RPMI7951 (cell line): ENCODE data around the gene RFX2. TPM values are rescaled to one million over a fixed set of nuclear protein-coding genes. Genes with fewer than 3 reads are reported as not detected.
"Not testable (repeated sequence)": the region's sequence is repeated elsewhere in the genome, so short reads cannot be mapped to it uniquely, and the experiment has no call there.

Experiments used
- DNase-seq: peaks from one replicate; pipeline ENCODE4 v3.0.0-alpha.2; 2012; ENCODE audit warnings: low read depth
- total RNA-seq: library from RNA; depleted of rRNA; stranded (reverse); fragments of >200 nt; shearing (Covaris generic); gene quantifications from 2 replicates; pipeline ENCODE4 v1.2.3, GENCODE V29; 2014

Gene RFX2
- total RNA-seq, 1 experiment from 2014 or later, result 7.3 TPM

GRCh38 chr19:6012426-6013170, 97.7 kb downstream of the RFX2 start:
- DNase-seq, result no peak

- peak; percentile 35 for DNase-seq
Measured at GRCh38 chr19:6011794-6012193, 98.5 kb downstream of the RFX2 start.

- no peak for DNase-seq
Measured at GRCh38 chr19:6011206-6011605, 99.1 kb downstream of the RFX2 start.

- DNase-seq, result no peak
Measured at GRCh38 chr19:6010107-6010506, 100.2 kb downstream of the RFX2 start.

- DNase-seq, result no peak
Measured at GRCh38 chr19:6007866-6008265, 102.4 kb downstream of the RFX2 start.

GRCh38 chr19:6006896-6007295, 103.4 kb downstream of the RFX2 start:
- no peak for DNase-seq

GRCh38 chr19:6006070-6006446, 104.2 kb downstream of the RFX2 start:
- not testable (repeated sequence) for DNase-seq

- no peak for DNase-seq
Measured at GRCh38 chr19:6005321-6006069, 104.8 kb downstream of the RFX2 start.

GRCh38 chr19:6003976-6004375, 106.3 kb downstream of the RFX2 start:
- DNase-seq, result no peak

GRCh38 chr19:6002591-6002990, 107.7 kb downstream of the RFX2 start:
- no peak for DNase-seq

GRCh38 chr19:6000228-6000847, 110.0 kb downstream of the RFX2 start:
- no peak for DNase-seq

GRCh38 chr19:5999693-6000092, 110.6 kb downstream of the RFX2 start:
- no peak for DNase-seq

GRCh38 chr19:5997371-5997770, 112.9 kb downstream of the RFX2 start:
- no peak for DNase-seq

- no peak for DNase-seq
Measured at GRCh38 chr19:5996623-5997320, 113.5 kb downstream of the RFX2 start.

- DNase-seq, result no peak
Measured at GRCh38 chr19:5996102-5996501, 114.2 kb downstream of the RFX2 start.

- DNase-seq, result no peak
Measured at GRCh38 chr19:5995606-5996005, 114.7 kb downstream of the RFX2 start.

- DNase-seq, result no peak
Measured at GRCh38 chr19:5994405-5995165, 115.7 kb downstream of the RFX2 start.

- DNase-seq, result peak; percentile 91
Measured at GRCh38 chr19:5993648-5994358, 116.5 kb downstream of the RFX2 start.

- DNase-seq, result no peak
Measured at GRCh38 chr19:5993201-5993600, 117.1 kb downstream of the RFX2 start.

- no peak for DNase-seq
Measured at GRCh38 chr19:5992756-5993155, 117.5 kb downstream of the RFX2 start.
